Smooth muscle cell (in vitro differentiated cells): Measurements from ENCODE around the gene ATF6B. TPM values are rescaled to one million over a fixed set of nuclear protein-coding genes. Genes with fewer than 3 reads are reported as not detected.

Source experiments
- DNase-seq: peaks from one replicate; lab custom pipeline; 2025; ENCODE audit not compliant: unreplicated experiment; lab: John Stamatoyannopoulos, UW
- H2AFZ ChIP-seq: fragments of 200-600 bp; sonication (generic); 2 replicates; pipeline ENCODE4 v1.6.0; 2016; ENCODE audit warnings: antibody characterized with exemption, low read depth, mild to moderate bottlenecking
- H3F3A ChIP-seq: fragments of 200-600 bp; sonication (generic); 2 replicates; pipeline ENCODE4 v1.6.0; 2017; ENCODE audit warnings: antibody characterized with exemption, low read depth
- H3K27ac ChIP-seq: fragments of 200-600 bp; sonication (generic); 2 replicates; pipeline ENCODE4 v1.5.1; 2016; ENCODE audit warnings: low read depth, mild to moderate bottlenecking
- H3K27me3 ChIP-seq: fragments of 200-600 bp; sonication (generic); 2 replicates; pipeline ENCODE4 v1.6.1; 2016; ENCODE audit warnings: low read depth, mild to moderate bottlenecking
- H3K36me3 ChIP-seq: fragments of 200-600 bp; sonication (generic); 2 replicates; pipeline ENCODE4 v1.5.1; 2016; ENCODE audit warnings: low read depth
- H3K4me1 ChIP-seq: fragments of 200-600 bp; sonication (generic); 2 replicates; pipeline ENCODE4 v1.5.1; 2016; ENCODE audit warnings: low read depth
- H3K4me2 ChIP-seq: fragments of 200-600 bp; sonication (generic); 2 replicates; pipeline ENCODE4 v1.6.0; 2016; ENCODE audit warnings: mild to moderate bottlenecking
- H3K4me3 ChIP-seq: fragments of 200-600 bp; sonication (generic); 2 replicates; pipeline ENCODE4 v1.5.1; 2016; ENCODE audit warnings: mild to moderate bottlenecking
- H3K79me2 ChIP-seq: fragments of 200-600 bp; sonication (generic); 2 replicates; pipeline ENCODE4 v1.6.0; 2016; ENCODE audit warnings: low read depth, mild to moderate bottlenecking
- H3K9ac ChIP-seq: fragments of 200-600 bp; sonication (generic); 2 replicates; pipeline ENCODE4 v1.6.0; 2016; ENCODE audit warnings: low read depth
- H3K9me3 ChIP-seq: fragments of 200-600 bp; sonication (generic); replicated peaks from 2 replicates; pipeline ENCODE4 v1.5.1; 2016; ENCODE audit warnings: low read depth
- H4K20me1 ChIP-seq: fragments of 200-600 bp; sonication (generic); 2 replicates; pipeline ENCODE4 v1.6.0; 2016; ENCODE audit warnings: low read depth
- WGBS: methylation state at CpG from one replicate; pipeline ENCODE4 v1.1.7; 2016; ENCODE audit warnings: low lambda C conversion rate; 5-methylcytosine and 5-hydroxymethylcytosine counted together
- polyA plus RNA-seq: library from polyadenylated mRNA; unstranded; fragments of >200 nt; fragmentation: Nextera tagmentation; extraction: Ambion mirVana; gene quantifications from 2 replicates; pipeline ENCODE4 v1.2.1, GENCODE V29; 2016
- total RNA-seq: library from RNA; depleted of rRNA; stranded (reverse); fragments of >200 nt; gene quantifications from 2 replicates; pipeline ENCODE4 v1.2.3, GENCODE V29; 2014
- TF ChIP-seq, protein P1 (sequence below): fragments of 200-600 bp; sonication (generic); IDR thresholded peaks from 2 replicates; pipeline ENCODE4 v1.5.1; 2017; ENCODE audit warnings: borderline replicate concordance, mild to moderate bottlenecking, antibody characterized with exemption; ENCODE audit not compliant: insufficient read depth, poor library complexity, severe bottlenecking

The ATF6B gene
- total and polyA plus RNA-seq, 2 experiments from 2014 or later = 22.2 to 22.5 TPM

DNA sequence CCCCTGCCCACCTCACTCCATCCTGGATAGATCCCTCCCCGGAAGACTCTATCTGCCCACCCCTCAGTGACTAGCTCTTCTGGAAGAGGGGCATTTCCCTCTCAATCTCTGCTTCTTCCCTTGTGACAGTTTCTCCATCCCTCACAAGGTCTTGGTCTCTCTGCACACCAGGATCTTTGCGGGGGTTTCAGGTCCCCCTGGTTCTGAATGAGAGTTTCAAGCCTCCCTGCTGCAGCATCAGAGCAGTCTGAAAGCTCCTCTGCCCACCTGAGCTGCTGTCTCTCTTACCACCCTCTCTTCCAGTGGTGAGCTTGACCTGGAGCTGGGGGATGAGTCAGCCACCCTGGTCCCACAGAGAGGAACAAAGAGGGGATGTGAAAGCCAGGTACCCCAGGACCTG lies 43.3 kb downstream of the ATF6B start:
- Histone ChIP-seq H3K4me2 (no peak overlapping the region), H3K27me3 (peaks cover 23% of the 10 kb centered on the region), H3K36me3 (no peaks in the 10 kb centered on the region), H3K9me3 (no peaks in the 10 kb centered on the region), H3K79me2 (no peaks in the 10 kb centered on the region), H3F3A (peaks cover 3% of the 10 kb centered on the region), H3K9ac (no peak overlapping the region), H2AFZ (no peak overlapping the region), H4K20me1 (peaks cover 11% of the 10 kb centered on the region), H3K27ac (no peak overlapping the region), H3K4me1 (no peaks in the 10 kb centered on the region), H3K4me3 (no peak overlapping the region)
- TF ChIP-seq, protein P1, sequence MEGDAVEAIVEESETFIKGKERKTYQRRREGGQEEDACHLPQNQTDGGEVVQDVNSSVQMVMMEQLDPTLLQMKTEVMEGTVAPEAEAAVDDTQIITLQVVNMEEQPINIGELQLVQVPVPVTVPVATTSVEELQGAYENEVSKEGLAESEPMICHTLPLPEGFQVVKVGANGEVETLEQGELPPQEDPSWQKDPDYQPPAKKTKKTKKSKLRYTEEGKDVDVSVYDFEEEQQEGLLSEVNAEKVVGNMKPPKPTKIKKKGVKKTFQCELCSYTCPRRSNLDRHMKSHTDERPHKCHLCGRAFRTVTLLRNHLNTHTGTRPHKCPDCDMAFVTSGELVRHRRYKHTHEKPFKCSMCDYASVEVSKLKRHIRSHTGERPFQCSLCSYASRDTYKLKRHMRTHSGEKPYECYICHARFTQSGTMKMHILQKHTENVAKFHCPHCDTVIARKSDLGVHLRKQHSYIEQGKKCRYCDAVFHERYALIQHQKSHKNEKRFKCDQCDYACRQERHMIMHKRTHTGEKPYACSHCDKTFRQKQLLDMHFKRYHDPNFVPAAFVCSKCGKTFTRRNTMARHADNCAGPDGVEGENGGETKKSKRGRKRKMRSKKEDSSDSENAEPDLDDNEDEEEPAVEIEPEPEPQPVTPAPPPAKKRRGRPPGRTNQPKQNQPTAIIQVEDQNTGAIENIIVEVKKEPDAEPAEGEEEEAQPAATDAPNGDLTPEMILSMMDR = no peak
- 93% methylated on average over 2 of the region's 2 CpGs for WGBS
- DNase-seq = no peak

- Histone ChIP-seq H3K27ac (no peak overlapping the region), H3K36me3 (no peaks in the 10 kb centered on the region), H3K27me3 (peaks cover 19% of the 10 kb centered on the region), H3K9me3 (no peaks in the 10 kb centered on the region), H4K20me1 (peaks cover 11% of the 10 kb centered on the region), H3K79me2 (no peaks in the 10 kb centered on the region), H3K4me3 (no peak overlapping the region), H3K9ac (no peak overlapping the region), H3K4me2 (no peak overlapping the region), H2AFZ (no peak overlapping the region), H3K4me1 (no peaks in the 10 kb centered on the region), H3F3A (no peaks in the 10 kb centered on the region)
- TF ChIP-seq, protein P1 = no peak
- 95% methylated on average over 21 of the region's 22 CpGs for WGBS
- no peak for DNase-seq
Observed at GRCh38 chr6:32083812-32084768, 44.0 kb downstream of the ATF6B start.

DNA sequence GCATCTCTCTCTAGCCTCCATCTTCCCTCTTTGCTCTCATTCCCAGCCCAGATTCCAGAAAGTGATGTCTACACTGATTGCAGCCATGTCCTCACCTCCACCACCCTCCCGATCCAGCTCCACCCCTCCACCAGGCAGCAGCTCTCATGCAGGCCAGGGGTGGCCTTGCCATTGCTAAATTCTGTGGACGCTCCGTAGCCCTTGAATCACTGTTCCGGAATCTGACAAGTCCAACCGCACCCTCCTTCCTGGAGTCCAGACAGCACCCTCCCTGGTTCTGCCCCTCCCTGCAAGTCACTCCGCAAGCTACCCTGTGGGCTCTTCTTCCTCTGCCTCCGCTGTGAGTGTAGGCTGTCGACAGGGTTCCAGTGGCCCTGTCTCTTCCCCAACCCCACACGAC lies 45.1 kb downstream of the ATF6B start:
- no peak for DNase-seq
- Histone ChIP-seq H3K9me3 (no peaks in the 10 kb centered on the region), H3K4me3 (no peak overlapping the region), H3K4me2 (no peak overlapping the region), H3F3A (no peaks in the 10 kb centered on the region), H3K9ac (no peak overlapping the region), H4K20me1 (peaks cover 11% of the 10 kb centered on the region), H3K79me2 (no peaks in the 10 kb centered on the region), H3K36me3 (no peaks in the 10 kb centered on the region), H3K4me1 (no peaks in the 10 kb centered on the region), H2AFZ (no peak overlapping the region), H3K27me3 (peaks cover 12% of the 10 kb centered on the region), H3K27ac (no peak overlapping the region)
- WGBS = 75% methylated on average over 9 of the region's 9 CpGs
- TF ChIP-seq, protein P1 = no peak
